ENCODE measurements around the gene ZNF431.

Gene ZNF431

DNA sequence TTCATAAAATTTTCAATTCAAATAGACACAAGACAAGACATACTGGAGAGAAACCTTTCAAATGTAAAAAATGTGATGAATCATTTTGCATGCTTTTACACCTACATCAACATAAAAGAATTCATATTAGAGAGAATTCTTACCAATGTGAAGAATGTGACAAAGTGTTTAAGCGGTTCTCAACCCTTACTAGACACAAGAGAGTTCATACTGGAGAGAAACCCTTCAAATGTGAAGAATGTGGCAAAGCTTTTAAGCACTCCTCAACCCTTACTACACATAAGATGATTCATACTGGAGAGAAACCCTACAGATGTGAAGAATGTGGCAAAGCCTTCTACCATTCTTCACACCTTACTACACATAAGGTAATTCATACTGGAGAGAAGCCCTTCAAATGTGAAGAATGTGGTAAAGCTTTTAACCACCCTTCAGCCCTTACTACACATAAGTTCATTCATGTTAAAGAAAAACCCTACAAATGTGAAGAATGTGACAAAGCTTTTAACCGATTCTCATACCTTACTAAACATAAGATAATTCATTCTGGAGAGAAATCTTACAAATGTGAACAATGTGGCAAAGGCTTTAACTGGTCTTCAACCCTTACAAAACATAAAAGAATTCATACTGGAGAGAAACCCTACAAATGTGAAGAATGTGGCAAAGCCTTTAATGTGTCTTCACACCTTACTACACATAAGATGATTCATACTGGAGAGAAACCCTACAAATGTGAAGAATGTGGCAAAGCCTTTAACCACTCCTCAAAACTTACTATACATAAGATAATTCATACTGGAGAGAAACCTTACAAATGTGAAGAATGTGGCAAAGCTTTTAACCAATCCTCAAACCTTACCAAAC lies 24.6 kb upstream of the ZNF431 start:
- H3K27ac ChIP-seq (ENCODE audit: low read depth, low read length): peak overlapping the region; percentile 11
- H3K4me2 ChIP-seq (ENCODE audit: low read length): no peak overlapping the region
- no peak overlapping the region for H3K4ac ChIP-seq (ENCODE audit: low read depth, low read length)
- H3K9ac ChIP-seq (ENCODE audit: low read length): no peak overlapping the region
- H3K9me3 ChIP-seq (ENCODE audit: insufficient read depth, low read depth, low read length): peaks cover 1% of the 10 kb centered on the region
- H2AFZ ChIP-seq (ENCODE audit: insufficient read depth, low read length, poor library complexity): no peak overlapping the region
- no peak overlapping the region for H2AK5ac ChIP-seq (ENCODE audit: low read length)
- no CpG with 5 or more reads among the region's 2 CpGs for WGBS (ENCODE audit: extremely low coverage, insufficient coverage, insufficient read length)
- H2BK120ac ChIP-seq (ENCODE audit: insufficient read depth, low read length, poor library complexity): no peak overlapping the region
- no peak overlapping the region for H4K12ac ChIP-seq (ENCODE audit: low read depth, low read length)
- no peak overlapping the region for H3K18ac ChIP-seq (ENCODE audit: low read length)
- no peaks in the 10 kb centered on the region for H3K27me3 ChIP-seq (ENCODE audit: insufficient read depth, low read length)
- peaks cover 11 to 14% of the 10 kb centered on the region in 2 experiments for H3K36me3 ChIP-seq (ENCODE audit: control insufficient read depth in 1 of 2, insufficient read depth in 2 of 2, low read length in 2 of 2)
- H3K4me1 ChIP-seq (ENCODE audit: control insufficient read depth in 1 of 2, insufficient read depth in 2 of 2, low read length in 2 of 2): no peaks in the 10 kb centered on the region
- DNase-seq: peak; percentile 19 to 86
- H3K79me2 ChIP-seq (ENCODE audit: control insufficient read depth, insufficient read depth, low read length, poor library complexity): no peaks in the 10 kb centered on the region
- H3K4me3 ChIP-seq (ENCODE audit: low read depth, low read length): no peak overlapping the region
- H2BK12ac ChIP-seq (ENCODE audit: low read length): no peak overlapping the region
- H2BK5ac ChIP-seq (ENCODE audit: low read depth, low read length, poor library complexity): no peak overlapping the region
- H4K8ac ChIP-seq (ENCODE audit: low read depth, low read length): no peak overlapping the region
- H4K91ac ChIP-seq (ENCODE audit: low read depth, low read length): no peak overlapping the region
- H3K79me1 ChIP-seq (ENCODE audit: low read length): no peaks in the 10 kb centered on the region
- no peak overlapping the region for H3K23ac ChIP-seq (ENCODE audit: low read length)
- H3K14ac ChIP-seq (ENCODE audit: low read length): no peak overlapping the region

DNA sequence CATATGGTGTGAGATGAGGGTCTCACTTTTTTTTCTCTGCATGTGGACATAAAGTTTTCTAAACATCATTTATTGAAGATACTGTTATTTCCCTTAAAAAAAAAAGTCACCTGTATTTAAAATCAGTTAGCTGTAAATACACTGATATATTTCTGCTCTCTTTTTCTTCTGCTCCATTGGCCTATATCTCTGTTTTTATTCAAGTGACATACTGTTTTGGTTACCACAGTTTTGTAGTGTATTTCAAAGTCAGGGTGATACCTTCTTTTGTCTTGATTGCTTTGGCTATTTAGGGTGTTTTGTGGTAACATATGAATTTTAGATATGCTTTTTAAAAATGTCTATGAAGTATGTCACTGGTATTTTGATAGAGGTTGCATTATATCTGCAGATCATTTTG lies 15.8 kb upstream of the ZNF431 start:
- H2AFZ ChIP-seq (ENCODE audit: insufficient read depth, low read length, poor library complexity): no peak overlapping the region
- H3K4me2 ChIP-seq (ENCODE audit: low read length): no peak overlapping the region
- no peak overlapping the region for H2BK120ac ChIP-seq (ENCODE audit: insufficient read depth, low read length, poor library complexity)
- no peak for DNase-seq
- no peak overlapping the region for H2BK5ac ChIP-seq (ENCODE audit: low read depth, low read length, poor library complexity)
- no peak overlapping the region for H3K18ac ChIP-seq (ENCODE audit: low read length)
- no peak overlapping the region for H2AK5ac ChIP-seq (ENCODE audit: low read length)
- H3K79me1 ChIP-seq (ENCODE audit: low read length): peaks cover 19% of the 10 kb centered on the region
- no peaks in the 10 kb centered on the region for H3K79me2 ChIP-seq (ENCODE audit: control insufficient read depth, insufficient read depth, low read length, poor library complexity)
- H4K91ac ChIP-seq (ENCODE audit: low read depth, low read length): no peak overlapping the region
- H2BK12ac ChIP-seq (ENCODE audit: low read length): no peak overlapping the region
- H4K8ac ChIP-seq (ENCODE audit: low read depth, low read length): no peak overlapping the region
- H3K4me1 ChIP-seq (ENCODE audit: control insufficient read depth in 1 of 2, insufficient read depth in 2 of 2, low read length in 2 of 2): peaks cover 2 to 9% of the 10 kb centered on the region in 2 experiments
- H3K27me3 ChIP-seq (ENCODE audit: insufficient read depth, low read length): no peaks in the 10 kb centered on the region
- H3K4ac ChIP-seq (ENCODE audit: low read depth, low read length): no peak overlapping the region
- H3K14ac ChIP-seq (ENCODE audit: low read length): no peak overlapping the region
- no peak overlapping the region for H3K27ac ChIP-seq (ENCODE audit: low read depth, low read length)
- no peak overlapping the region for H3K23ac ChIP-seq (ENCODE audit: low read length)
- no peaks in the 10 kb centered on the region for H3K9me3 ChIP-seq (ENCODE audit: insufficient read depth, low read depth, low read length)
- no peak overlapping the region for H3K9ac ChIP-seq (ENCODE audit: low read length)
- peaks cover 5 to 8% of the 10 kb centered on the region in 2 experiments for H3K36me3 ChIP-seq (ENCODE audit: control insufficient read depth in 1 of 2, insufficient read depth in 2 of 2, low read length in 2 of 2)
- H4K12ac ChIP-seq (ENCODE audit: low read depth, low read length): no peak overlapping the region
- no peak overlapping the region for H3K4me3 ChIP-seq (ENCODE audit: low read depth, low read length)

DNA sequence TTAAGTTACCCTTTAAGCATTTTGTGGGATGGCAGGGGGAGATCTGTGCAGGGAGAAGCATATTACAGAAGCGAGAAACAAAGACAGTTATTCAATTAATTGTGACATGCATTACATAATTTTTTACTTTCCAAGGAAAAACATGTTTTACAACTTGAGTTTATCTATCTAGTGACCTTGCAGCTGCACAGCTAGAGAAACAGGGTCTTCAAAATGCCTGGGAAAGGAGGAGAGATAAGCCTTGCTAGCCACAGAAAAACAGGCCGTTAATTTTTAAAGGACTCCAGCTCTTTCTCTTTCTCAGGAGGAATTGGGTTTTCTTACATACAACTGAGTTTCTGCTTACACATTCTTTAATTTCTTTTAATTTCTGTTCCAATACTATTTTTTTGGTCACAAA lies 14.8 kb upstream of the ZNF431 start:
- no CpG with 5 or more reads among the region's 2 CpGs for WGBS (ENCODE audit: extremely low coverage, insufficient coverage, insufficient read length)
- H3K4ac ChIP-seq (ENCODE audit: low read depth, low read length): no peak overlapping the region
- peak in 1 of 2 donors; percentile 8 for DNase-seq

DNA sequence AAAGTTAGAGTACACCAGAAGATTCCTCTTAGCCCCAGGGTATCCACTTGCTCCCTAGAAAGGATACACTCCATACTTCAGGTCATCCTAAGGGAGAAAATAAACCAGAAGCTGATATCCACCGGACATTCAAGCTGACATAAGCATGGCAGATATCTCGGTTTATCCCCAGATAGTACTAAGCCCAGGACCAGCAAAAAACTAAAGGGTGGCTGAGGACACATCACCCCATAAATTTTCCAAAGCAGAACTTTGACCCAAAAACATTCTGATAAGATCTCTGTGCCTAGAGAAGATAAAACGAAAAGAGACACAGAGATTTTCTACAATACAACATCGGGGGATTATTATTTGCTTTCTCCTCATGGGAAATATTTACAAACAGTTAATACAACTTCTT lies 13.9 kb upstream of the ZNF431 start:
- Histone ChIP-seq H3K9ac (ENCODE audit: low read length) (no peak overlapping the region), H4K12ac (ENCODE audit: low read depth, low read length) (no peak overlapping the region), H3K23ac (ENCODE audit: low read length) (no peak overlapping the region), H3K4me2 (ENCODE audit: low read length) (no peak overlapping the region), H3K27me3 (ENCODE audit: insufficient read depth, low read length) (no peaks in the 10 kb centered on the region), H2BK5ac (ENCODE audit: low read depth, low read length, poor library complexity) (no peak overlapping the region), H2BK12ac (ENCODE audit: low read length) (no peak overlapping the region), H3K79me2 (ENCODE audit: control insufficient read depth, insufficient read depth, low read length, poor library complexity) (no peaks in the 10 kb centered on the region), H3K36me3 (ENCODE audit: control insufficient read depth in 1 of 2, insufficient read depth in 2 of 2, low read length in 2 of 2) (peaks cover under 1 to 2% of the 10 kb centered on the region in 2 experiments), H2BK120ac (ENCODE audit: insufficient read depth, low read length, poor library complexity) (peak overlapping the region; percentile 66), H3K27ac (ENCODE audit: low read depth, low read length) (peak overlapping the region; percentile 28), H3K79me1 (ENCODE audit: low read length) (peaks cover 24% of the 10 kb centered on the region), H4K8ac (ENCODE audit: low read depth, low read length) (no peak overlapping the region), H4K91ac (ENCODE audit: low read depth, low read length) (no peak overlapping the region), H3K9me3 (ENCODE audit: insufficient read depth, low read depth, low read length) (peaks cover 2% of the 10 kb centered on the region), H3K18ac (ENCODE audit: low read length) (no peak overlapping the region), H2AK5ac (ENCODE audit: low read length) (no peak overlapping the region), H3K4ac (ENCODE audit: low read depth, low read length) (no peak overlapping the region), H3K4me3 (ENCODE audit: low read depth, low read length) (no peak overlapping the region), H2AFZ (ENCODE audit: insufficient read depth, low read length, poor library complexity) (no peak overlapping the region), H3K14ac (ENCODE audit: low read length) (no peak overlapping the region), H3K4me1 (ENCODE audit: control insufficient read depth in 1 of 2, insufficient read depth in 2 of 2, low read length in 2 of 2) (peaks cover 2 to 9% of the 10 kb centered on the region in 2 experiments)
- DNase-seq: no peak
- no CpG with 5 or more reads among the region's 4 CpGs for WGBS (ENCODE audit: extremely low coverage, insufficient coverage, insufficient read length)

More for the DNA sequence above, 14.8 kb upstream of the ZNF431 start:
- H3K36me3 ChIP-seq (ENCODE audit: control insufficient read depth in 1 of 2, insufficient read depth in 2 of 2, low read length in 2 of 2): peaks cover 5 to 8% of the 10 kb centered on the region in 2 experiments
- no peak overlapping the region for H4K91ac ChIP-seq (ENCODE audit: low read depth, low read length)
- no peak overlapping the region for H2AFZ ChIP-seq (ENCODE audit: insufficient read depth, low read length, poor library complexity)
- H3K79me2 ChIP-seq (ENCODE audit: control insufficient read depth, insufficient read depth, low read length, poor library complexity): no peaks in the 10 kb centered on the region
- no peaks in the 10 kb centered on the region for H3K27me3 ChIP-seq (ENCODE audit: insufficient read depth, low read length)
- H3K79me1 ChIP-seq (ENCODE audit: low read length): peaks cover 24% of the 10 kb centered on the region
- H2BK12ac ChIP-seq (ENCODE audit: low read length): no peak overlapping the region
- no peak overlapping the region for H4K8ac ChIP-seq (ENCODE audit: low read depth, low read length)
- H3K9me3 ChIP-seq (ENCODE audit: insufficient read depth, low read depth, low read length): peaks cover 2% of the 10 kb centered on the region
- H3K18ac ChIP-seq (ENCODE audit: low read length): no peak overlapping the region
- no peak overlapping the region for H3K23ac ChIP-seq (ENCODE audit: low read length)
- no peak overlapping the region for H3K4me3 ChIP-seq (ENCODE audit: low read depth, low read length)
- H3K14ac ChIP-seq (ENCODE audit: low read length): no peak overlapping the region
- no peak overlapping the region for H2BK5ac ChIP-seq (ENCODE audit: low read depth, low read length, poor library complexity)
- no peak overlapping the region for H3K4me2 ChIP-seq (ENCODE audit: low read length)
- H4K12ac ChIP-seq (ENCODE audit: low read depth, low read length): no peak overlapping the region
- no peak overlapping the region for H2BK120ac ChIP-seq (ENCODE audit: insufficient read depth, low read length, poor library complexity)
- H2AK5ac ChIP-seq (ENCODE audit: low read length): no peak overlapping the region
- peaks cover 2 to 9% of the 10 kb centered on the region in 2 experiments for H3K4me1 ChIP-seq (ENCODE audit: control insufficient read depth in 1 of 2, insufficient read depth in 2 of 2, low read length in 2 of 2)
- no peak overlapping the region for H3K9ac ChIP-seq (ENCODE audit: low read length)
- peak overlapping the region; percentile 41 for H3K27ac ChIP-seq (ENCODE audit: low read depth, low read length)
